ENCODE data around the gene KRTAP10-3.

KRTAP10-3 gene

GRCh38 chr21:44531606-44532564, 26.7 kb downstream of the KRTAP10-3 start:
- DNase-seq (ENCODE audit: low read depth in 1 of 2, low spot score in 1 of 2): no peak
- no peak for TF ChIP-seq JUND (IDR thresholded peaks at IDR 0.05; ENCODE audit: low read depth)
- in situ Hi-C loops (cut with HindIII; ENCODE audit: low pct_unique_long_range_greater_than_20kb, low sequenced_read_pairs): no loop called here

- TF ChIP-seq JUND (IDR thresholded peaks at IDR 0.05; ENCODE audit: low read depth): no peak
- in situ Hi-C loops (cut with HindIII; ENCODE audit: low pct_unique_long_range_greater_than_20kb, low sequenced_read_pairs): no loop called here
- DNase-seq (ENCODE audit: low read depth in 1 of 2, low spot score in 1 of 2): no peak
Measured at GRCh38 chr21:44530903-44531605, 27.5 kb downstream of the KRTAP10-3 start.

GRCh38 chr21:44530221-44530902, 28.2 kb downstream of the KRTAP10-3 start:
- in situ Hi-C loops (cut with HindIII; ENCODE audit: low pct_unique_long_range_greater_than_20kb, low sequenced_read_pairs): no loop called here
- DNase-seq (ENCODE audit: low read depth in 1 of 2, low spot score in 1 of 2): no peak
- no peak for TF ChIP-seq JUND (IDR thresholded peaks at IDR 0.05; ENCODE audit: low read depth)

- no peak for DNase-seq (ENCODE audit: low read depth in 1 of 2, low spot score in 1 of 2)
- TF ChIP-seq JUND (IDR thresholded peaks at IDR 0.05; ENCODE audit: low read depth): no peak
- in situ Hi-C loops (cut with HindIII; ENCODE audit: low pct_unique_long_range_greater_than_20kb, low sequenced_read_pairs): no loop called here
Measured at GRCh38 chr21:44529503-44530125, 29.0 kb downstream of the KRTAP10-3 start.

GRCh38 chr21:44529011-44529421, 29.6 kb downstream of the KRTAP10-3 start:
- DNase-seq (ENCODE audit: low read depth in 1 of 2, low spot score in 1 of 2): no peak
- in situ Hi-C loops (cut with HindIII; ENCODE audit: low pct_unique_long_range_greater_than_20kb, low sequenced_read_pairs): no loop called here
- TF ChIP-seq JUND (IDR thresholded peaks at IDR 0.05; ENCODE audit: low read depth): no peak

- in situ Hi-C loops (cut with HindIII; ENCODE audit: low pct_unique_long_range_greater_than_20kb, low sequenced_read_pairs): no loop called here
- no peak for TF ChIP-seq JUND (IDR thresholded peaks at IDR 0.05; ENCODE audit: low read depth)
- DNase-seq (ENCODE audit: low read depth in 1 of 2, low spot score in 1 of 2): no peak
Measured at GRCh38 chr21:44528634-44528995, 30.0 kb downstream of the KRTAP10-3 start.

GRCh38 chr21:44527983-44528633, 30.5 kb downstream of the KRTAP10-3 start:
- no peak for TF ChIP-seq JUND (IDR thresholded peaks at IDR 0.05; ENCODE audit: low read depth)
- no peak for DNase-seq (ENCODE audit: low read depth in 1 of 2, low spot score in 1 of 2)
- in situ Hi-C loops (cut with HindIII; ENCODE audit: low pct_unique_long_range_greater_than_20kb, low sequenced_read_pairs): no loop called here

GRCh38 chr21:44527156-44527982, 31.2 kb downstream of the KRTAP10-3 start:
- DNase-seq (ENCODE audit: low read depth in 1 of 2, low spot score in 1 of 2): no peak
- in situ Hi-C loops (cut with HindIII; ENCODE audit: low pct_unique_long_range_greater_than_20kb, low sequenced_read_pairs): no loop called here
- no peak for TF ChIP-seq JUND (IDR thresholded peaks at IDR 0.05; ENCODE audit: low read depth)

GRCh38 chr21:44526096-44526997, 32.2 kb downstream of the KRTAP10-3 start:
- no peak for TF ChIP-seq JUND (IDR thresholded peaks at IDR 0.05; ENCODE audit: low read depth)
- no peak for DNase-seq (ENCODE audit: low read depth in 1 of 2, low spot score in 1 of 2)
- in situ Hi-C loops (cut with HindIII; ENCODE audit: low pct_unique_long_range_greater_than_20kb, low sequenced_read_pairs): no loop called here

GRCh38 chr21:44525391-44526095, 33.1 kb downstream of the KRTAP10-3 start:
- no peak for TF ChIP-seq JUND (IDR thresholded peaks at IDR 0.05; ENCODE audit: low read depth)
- no peak for DNase-seq (ENCODE audit: low read depth in 1 of 2, low spot score in 1 of 2)
- in situ Hi-C loops (cut with HindIII; ENCODE audit: low pct_unique_long_range_greater_than_20kb, low sequenced_read_pairs): no loop called here

Data from T47D (cell line).